SK-N-MC (cell line): Measurements from ENCODE around the gene WDR37.

Experiments used
- DNase-seq: peaks from one replicate; pipeline ENCODE4 v3.0.0-alpha.2; 2011; ENCODE audit warnings: low read depth, low spot score
- H3K27ac ChIP-seq: fragments of 200-600 bp; sonication (generic); 2 replicates; pipeline ENCODE4 v1.5.1; 2016; ENCODE audit warnings: mixed run types
- H3K36me3 ChIP-seq: fragments of 200-600 bp; sonication (generic); 2 replicates; pipeline ENCODE4 v1.6.1; 2017; ENCODE audit warnings: antibody characterized with exemption, low read length, mixed read lengths; ENCODE audit not compliant: insufficient read depth
- H3K4me3 ChIP-seq: fragments of 200-600 bp; sonication (generic); 2 replicates; pipeline ENCODE4 v1.5.1; 2016
- H3K9ac ChIP-seq: fragments of 200-600 bp; sonication (generic); 2 replicates; pipeline ENCODE4 v1.8.0; 2017; ENCODE audit warnings: mixed run types, mixed read lengths; ENCODE audit not compliant: insufficient read length
- H3K9me3 ChIP-seq: fragments of 200-600 bp; sonication (generic); 2 replicates; pipeline ENCODE4 v1.6.1; 2017; ENCODE audit warnings: low read depth, mild to moderate bottlenecking, antibody characterized with exemption, low read length, moderate library complexity, mixed read lengths
- EZH2 ChIP-seq: fragments of 200-600 bp; sonication (generic); IDR thresholded peaks from one replicate; pipeline ENCODE4 v1.6.1; 2017; ENCODE audit warnings: antibody characterized with exemption
- FOXP2 ChIP-seq: optimal IDR thresholded peaks from 2 replicates; pipeline ENCODE3; 2011; ENCODE audit warnings: mild to moderate bottlenecking, moderate library complexity; ENCODE audit not compliant: insufficient read depth; ENCODE audit errors: extremely low read length, control extremely low read depth
- POLR2AphosphoS5 ChIP-seq: IDR thresholded peaks from 2 replicates; pipeline ENCODE4 v1.6.1; 2012; ENCODE audit warnings: mild to moderate bottlenecking, low read depth, low read length, borderline replicate concordance

The WDR37 gene

GRCh38 chr10:1169981-1170866 lies 114.0 kb downstream of the WDR37 start:
- H3K9me3 ChIP-seq: no peaks in the 10 kb centered on the region
- no peak for TF ChIP-seq EZH2
- TF ChIP-seq FOXP2: no peak
- no peak for TF ChIP-seq POLR2AphosphoS5
- no peak overlapping the region for H3K9ac ChIP-seq
- no peak overlapping the region for H3K27ac ChIP-seq
- no peaks in the 10 kb centered on the region for H3K36me3 ChIP-seq
- no peak overlapping the region for H3K4me3 ChIP-seq
- no peak for DNase-seq

- TF ChIP-seq POLR2AphosphoS5 (no peak), FOXP2 (no peak), EZH2 (no peak)
- no peaks in the 10 kb centered on the region for H3K36me3 ChIP-seq
- DNase-seq: no peak
- H3K9ac ChIP-seq: no peak overlapping the region
- no peak overlapping the region for H3K27ac ChIP-seq
- no peak overlapping the region for H3K4me3 ChIP-seq
- no peaks in the 10 kb centered on the region for H3K9me3 ChIP-seq
These were observed 114.6 kb downstream of the WDR37 start for GRCh38 chr10:1170867-1171180.

- Histone ChIP-seq H3K27ac (no peak overlapping the region), H3K4me3 (no peak overlapping the region), H3K9ac (no peak overlapping the region), H3K36me3 (no peaks in the 10 kb centered on the region), H3K9me3 (no peaks in the 10 kb centered on the region)
- TF ChIP-seq FOXP2 (no peak), POLR2AphosphoS5 (no peak), EZH2 (no peak)
- DNase-seq: no peak
These were observed 115.0 kb downstream of the WDR37 start for GRCh38 chr10:1171182-1171581.

GRCh38 chr10:1171586-1171985 lies 115.4 kb downstream of the WDR37 start:
- Histone ChIP-seq H3K9ac (no peak overlapping the region), H3K9me3 (no peaks in the 10 kb centered on the region), H3K27ac (no peak overlapping the region), H3K4me3 (no peak overlapping the region), H3K36me3 (no peaks in the 10 kb centered on the region)
- TF ChIP-seq EZH2: no peak
- TF ChIP-seq FOXP2: no peak
- no peak for TF ChIP-seq POLR2AphosphoS5
- no peak for DNase-seq

- DNase-seq: no peak
- Histone ChIP-seq H3K4me3 (no peak overlapping the region), H3K27ac (no peak overlapping the region), H3K9me3 (no peaks in the 10 kb centered on the region), H3K36me3 (no peaks in the 10 kb centered on the region), H3K9ac (no peak overlapping the region)
- TF ChIP-seq FOXP2 (no peak), POLR2AphosphoS5 (no peak), EZH2 (no peak)
These were observed 116.2 kb downstream of the WDR37 start for GRCh38 chr10:1172256-1172984.

GRCh38 chr10:1173091-1173490 lies 116.9 kb downstream of the WDR37 start:
- DNase-seq: no peak
- H3K9me3 ChIP-seq: no peaks in the 10 kb centered on the region
- no peaks in the 10 kb centered on the region for H3K36me3 ChIP-seq
- TF ChIP-seq FOXP2 (no peak), EZH2 (no peak), POLR2AphosphoS5 (no peak)
- H3K27ac ChIP-seq: no peak overlapping the region
- no peak overlapping the region for H3K4me3 ChIP-seq
- no peak overlapping the region for H3K9ac ChIP-seq

GRCh38 chr10:1174022-1174421 lies 117.8 kb downstream of the WDR37 start:
- no peaks in the 10 kb centered on the region for H3K9me3 ChIP-seq
- no peak for TF ChIP-seq POLR2AphosphoS5
- H3K27ac ChIP-seq: no peak overlapping the region
- no peak for DNase-seq
- H3K4me3 ChIP-seq: no peak overlapping the region
- H3K36me3 ChIP-seq: no peaks in the 10 kb centered on the region
- H3K9ac ChIP-seq: no peak overlapping the region

GRCh38 chr10:1175956-1176565 lies 119.9 kb downstream of the WDR37 start:
- Histone ChIP-seq H3K4me3 (no peak overlapping the region), H3K9ac (no peak overlapping the region), H3K27ac (no peak overlapping the region), H3K36me3 (no peaks in the 10 kb centered on the region), H3K9me3 (no peaks in the 10 kb centered on the region)
- TF ChIP-seq EZH2 (no peak), FOXP2 (no peak), POLR2AphosphoS5 (no peak)
- no peak for DNase-seq

GRCh38 chr10:1177936-1178335 lies 121.8 kb downstream of the WDR37 start:
- TF ChIP-seq FOXP2: no peak
- TF ChIP-seq EZH2: no peak
- no peak for TF ChIP-seq POLR2AphosphoS5
- no peak overlapping the region for H3K4me3 ChIP-seq
- H3K27ac ChIP-seq: no peak overlapping the region
- H3K9ac ChIP-seq: no peak overlapping the region
- no peaks in the 10 kb centered on the region for H3K9me3 ChIP-seq
- H3K36me3 ChIP-seq: no peaks in the 10 kb centered on the region
- DNase-seq: no peak
